ENCODE results near the gene OSCAR. TPM values are rescaled to one million over a fixed set of nuclear protein-coding genes. Genes with fewer than 3 reads are reported as not detected.
"Not testable (repeated sequence)": the region's sequence is repeated elsewhere in the genome, so short reads cannot be mapped to it uniquely, and the experiment has no call there.

The OSCAR gene
- total RNA-seq, 1 donor from 2014 or later: 4.0 TPM

GRCh38 chr19:54127688-54128440 is 27.3 kb upstream of the OSCAR start:
- intact Hi-C loops (cut with DNase I): no loop called here
- no peak for ATAC-seq
- DNase-seq (ENCODE audit: low spot score): no peak

- DNase-seq (ENCODE audit: low spot score) (no peak), ATAC-seq (no peak)
- intact Hi-C loops (cut with DNase I): no loop called here
Measured at GRCh38 chr19:54125713-54126112, 25.1 kb upstream of the OSCAR start.

GRCh38 chr19:54124393-54124792 is 23.8 kb upstream of the OSCAR start:
- ATAC-seq: no peak
- no peak for DNase-seq (ENCODE audit: low spot score)
- intact Hi-C loops (cut with DNase I): no loop called here

GRCh38 chr19:54123682-54124081 is 23.1 kb upstream of the OSCAR start:
- intact Hi-C loops (cut with DNase I): no loop called here
- DNase-seq (ENCODE audit: low spot score): no peak
- no peak for ATAC-seq

- ATAC-seq: no peak
- no peak for DNase-seq (ENCODE audit: low spot score)
- intact Hi-C loops (cut with DNase I): no loop called here
Measured at GRCh38 chr19:54121259-54121658, 20.7 kb upstream of the OSCAR start.

GRCh38 chr19:54115109-54116063 is 14.8 kb upstream of the OSCAR start, which contains the start of the genes PRPF31 and TFPT:
Gene PRPF31, plus strand, starts transcription at chr19:54115754. Its CDS starts 2,525 bp downstream, at chr19:54118279.
Gene TFPT, minus strand, starts transcription at chr19:54115657. Its CDS starts 388 bp downstream, at chr19:54115269.
- DNase-seq (ENCODE audit: low spot score) (peak; percentile 98), ATAC-seq (peak; percentile 98)
- intact Hi-C loops (cut with DNase I): no loop called here

GRCh38 chr19:54114340-54115108 is 13.9 kb upstream of the OSCAR start:
- intact Hi-C loops (cut with DNase I): no loop called here
- DNase-seq (ENCODE audit: low spot score) (peak; percentile 73), ATAC-seq (peak; percentile 15)

- intact Hi-C loops (cut with DNase I): no loop called here
- DNase-seq (ENCODE audit: low spot score) (no peak), ATAC-seq (no peak)
Measured at GRCh38 chr19:54109651-54110050, 9.0 kb upstream of the OSCAR start.

GRCh38 chr19:54108496-54108895 is 7.9 kb upstream of the OSCAR start:
- intact Hi-C loops (cut with DNase I): no loop called here
- ATAC-seq (no peak), DNase-seq (ENCODE audit: low spot score) (no peak)

- DNase-seq (ENCODE audit: low spot score): peak; percentile 53
- intact Hi-C loops (cut with DNase I): no loop called here
- no peak for ATAC-seq
Measured at GRCh38 chr19:54107876-54108490, 7.4 kb upstream of the OSCAR start.

- no peak for ATAC-seq
- intact Hi-C loops (cut with DNase I): no loop called here
- peak; percentile 51 for DNase-seq (ENCODE audit: low spot score)
Measured at GRCh38 chr19:54106716-54107115, 6.1 kb upstream of the OSCAR start.

- DNase-seq (ENCODE audit: low spot score): peak; percentile 42
- no peak for ATAC-seq
- intact Hi-C loops (cut with DNase I): no loop called here
Measured at GRCh38 chr19:54105796-54106195, 5.2 kb upstream of the OSCAR start.

GRCh38 chr19:54104998-54105715 is 4.6 kb upstream of the OSCAR start:
- intact Hi-C loops (cut with DNase I): no loop called here
- no peak for ATAC-seq
- no peak for DNase-seq (ENCODE audit: low spot score)

- intact Hi-C loops (cut with DNase I): no loop called here
- ATAC-seq (peak; percentile 100), DNase-seq (ENCODE audit: low spot score) (peak; percentile 97)
Measured at GRCh38 chr19:54102421-54103169, 2.0 kb upstream of the OSCAR start, which contains the start of gene NDUFA3. Gene NDUFA3, plus strand, starts transcription at chr19:54102855. Its CDS starts 24 bp downstream, at chr19:54102879.

- not testable (repeated sequence) for ATAC-seq; DNase-seq (ENCODE audit: low spot score)
- intact Hi-C loops (cut with DNase I): loop anchor here (2.0 kb wide), 1 partner anchor 319 kb away; no protein-coding TSS in a partner anchor
Measured at GRCh38 chr19:54099903-54100255, 724 bp downstream of the OSCAR start.

- intact Hi-C loops (cut with DNase I): loop anchor here (2.0 kb wide), 1 partner anchor 319 kb away; no protein-coding TSS in a partner anchor
- DNase-seq (ENCODE audit: low spot score) (no peak), ATAC-seq (no peak)
Measured at GRCh38 chr19:54099190-54099902, 1.3 kb downstream of the OSCAR start.
